ENCODE results near the gene FRG2B.
"Not testable (repeated sequence)": the region's sequence is repeated elsewhere in the genome, so short reads cannot be mapped to it uniquely, and the experiment has no call there.

Gene FRG2B

GRCh38 chr10:133626695-133627094, at the start of gene FRG2B:
FRG2B (minus strand) TSS chr10:133626795; CDS start chr10:133626742, 53 bp downstream.
- not testable (repeated sequence) for DNase-seq

GRCh38 chr10:133667446-133667845, 40.9 kb upstream of the FRG2B start:
- not testable (repeated sequence) for DNase-seq

GRCh38 chr10:133663544-133664160, 37.1 kb upstream of the FRG2B start:
- DNase-seq = not testable (repeated sequence)

- DNase-seq = not testable (repeated sequence)
Measured at GRCh38 chr10:133661122-133661521, 34.5 kb upstream of the FRG2B start.

- DNase-seq = not testable (repeated sequence)
Measured at GRCh38 chr10:133660516-133660915, 33.9 kb upstream of the FRG2B start.

- not testable (repeated sequence) for DNase-seq
Measured at GRCh38 chr10:133657276-133657675, 30.7 kb upstream of the FRG2B start.

GRCh38 chr10:133648872-133649455, 22.4 kb upstream of the FRG2B start:
- not testable (repeated sequence) for DNase-seq

GRCh38 chr10:133647075-133647748, 20.6 kb upstream of the FRG2B start:
- not testable (repeated sequence) for DNase-seq

GRCh38 chr10:133637846-133638235, 11.2 kb upstream of the FRG2B start:
- DNase-seq = not testable (repeated sequence)

- not testable (repeated sequence) for DNase-seq
Measured at GRCh38 chr10:133637202-133637845, 10.7 kb upstream of the FRG2B start.

GRCh38 chr10:133630723-133631249, 4.2 kb upstream of the FRG2B start:
- not testable (repeated sequence) for DNase-seq

GRCh38 chr10:133622544-133622943, 4.1 kb downstream of the FRG2B start:
- DNase-seq = not testable (repeated sequence)

- DNase-seq = no peak
Measured at GRCh38 chr10:133618851-133619250, 7.7 kb downstream of the FRG2B start.

- DNase-seq = no peak
Measured at GRCh38 chr10:133617196-133617595, 9.4 kb downstream of the FRG2B start.

GRCh38 chr10:133616371-133617130, 10.0 kb downstream of the FRG2B start:
- DNase-seq = no peak

GRCh38 chr10:133614830-133615580, 11.6 kb downstream of the FRG2B start:
- no peak for DNase-seq

- no peak for DNase-seq
Measured at GRCh38 chr10:133613699-133614098, 12.9 kb downstream of the FRG2B start.

GRCh38 chr10:133611079-133611478, 15.5 kb downstream of the FRG2B start:
- no peak for DNase-seq

- no peak for DNase-seq
Measured at GRCh38 chr10:133608855-133609254, 17.7 kb downstream of the FRG2B start.

GRCh38 chr10:133603434-133603833, 23.2 kb downstream of the FRG2B start:
- DNase-seq = not testable (repeated sequence)

- DNase-seq = no peak
Measured at GRCh38 chr10:133600657-133601056, 25.9 kb downstream of the FRG2B start.

- DNase-seq = not testable (repeated sequence)
Measured at GRCh38 chr10:133599869-133600268, 26.7 kb downstream of the FRG2B start.

All from NK-92 treated with Interleukin-12 subunit alpha and Interleukin-12 subunit beta, amount 100 ng/mL, for 24 hours (cell line).